Measurements from ENCODE around the gene P2RX4. TPM values are rescaled to one million over a fixed set of nuclear protein-coding genes. Genes with fewer than 3 reads are reported as not detected.

P2RX4 gene
- total and polyA plus RNA-seq, 2 of the 13 experiments (the other 11 are each of a cell fraction or from before 2014, with no cell fraction given) = 13.8 to 30.8 TPM

DNA sequence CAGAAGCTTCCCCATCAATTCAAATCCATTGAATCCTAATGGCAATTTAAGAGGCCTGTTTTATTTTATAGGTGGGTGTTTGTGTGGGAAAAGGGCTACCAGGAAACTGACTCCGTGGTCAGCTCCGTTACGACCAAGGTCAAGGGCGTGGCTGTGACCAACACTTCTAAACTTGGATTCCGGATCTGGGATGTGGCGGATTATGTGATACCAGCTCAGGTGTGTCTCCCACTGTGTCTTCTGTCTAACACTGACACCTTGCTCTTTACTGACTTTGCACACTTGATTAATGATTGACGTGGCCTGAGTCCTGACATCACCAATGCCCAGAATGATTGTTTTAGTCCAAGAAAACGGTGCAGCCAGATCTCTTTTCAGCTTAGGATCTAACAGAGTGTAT is 7.1 kb downstream of the P2RX4 start (continued):
- TF ChIP-seq, protein P1, sequence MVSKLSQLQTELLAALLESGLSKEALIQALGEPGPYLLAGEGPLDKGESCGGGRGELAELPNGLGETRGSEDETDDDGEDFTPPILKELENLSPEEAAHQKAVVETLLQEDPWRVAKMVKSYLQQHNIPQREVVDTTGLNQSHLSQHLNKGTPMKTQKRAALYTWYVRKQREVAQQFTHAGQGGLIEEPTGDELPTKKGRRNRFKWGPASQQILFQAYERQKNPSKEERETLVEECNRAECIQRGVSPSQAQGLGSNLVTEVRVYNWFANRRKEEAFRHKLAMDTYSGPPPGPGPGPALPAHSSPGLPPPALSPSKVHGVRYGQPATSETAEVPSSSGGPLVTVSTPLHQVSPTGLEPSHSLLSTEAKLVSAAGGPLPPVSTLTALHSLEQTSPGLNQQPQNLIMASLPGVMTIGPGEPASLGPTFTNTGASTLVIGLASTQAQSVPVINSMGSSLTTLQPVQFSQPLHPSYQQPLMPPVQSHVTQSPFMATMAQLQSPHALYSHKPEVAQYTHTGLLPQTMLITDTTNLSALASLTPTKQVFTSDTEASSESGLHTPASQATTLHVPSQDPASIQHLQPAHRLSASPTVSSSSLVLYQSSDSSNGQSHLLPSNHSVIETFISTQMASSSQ (IDR thresholded peaks at IDR 0.05; ENCODE audit: low read depth) = peak; percentile 84
- TF ChIP-seq, protein P1 (CRISPR knock-in tag; IDR thresholded peaks at IDR 0.05; ENCODE audit: borderline replicate concordance) = peak; percentile 81
- TF ChIP-seq, protein P2, sequence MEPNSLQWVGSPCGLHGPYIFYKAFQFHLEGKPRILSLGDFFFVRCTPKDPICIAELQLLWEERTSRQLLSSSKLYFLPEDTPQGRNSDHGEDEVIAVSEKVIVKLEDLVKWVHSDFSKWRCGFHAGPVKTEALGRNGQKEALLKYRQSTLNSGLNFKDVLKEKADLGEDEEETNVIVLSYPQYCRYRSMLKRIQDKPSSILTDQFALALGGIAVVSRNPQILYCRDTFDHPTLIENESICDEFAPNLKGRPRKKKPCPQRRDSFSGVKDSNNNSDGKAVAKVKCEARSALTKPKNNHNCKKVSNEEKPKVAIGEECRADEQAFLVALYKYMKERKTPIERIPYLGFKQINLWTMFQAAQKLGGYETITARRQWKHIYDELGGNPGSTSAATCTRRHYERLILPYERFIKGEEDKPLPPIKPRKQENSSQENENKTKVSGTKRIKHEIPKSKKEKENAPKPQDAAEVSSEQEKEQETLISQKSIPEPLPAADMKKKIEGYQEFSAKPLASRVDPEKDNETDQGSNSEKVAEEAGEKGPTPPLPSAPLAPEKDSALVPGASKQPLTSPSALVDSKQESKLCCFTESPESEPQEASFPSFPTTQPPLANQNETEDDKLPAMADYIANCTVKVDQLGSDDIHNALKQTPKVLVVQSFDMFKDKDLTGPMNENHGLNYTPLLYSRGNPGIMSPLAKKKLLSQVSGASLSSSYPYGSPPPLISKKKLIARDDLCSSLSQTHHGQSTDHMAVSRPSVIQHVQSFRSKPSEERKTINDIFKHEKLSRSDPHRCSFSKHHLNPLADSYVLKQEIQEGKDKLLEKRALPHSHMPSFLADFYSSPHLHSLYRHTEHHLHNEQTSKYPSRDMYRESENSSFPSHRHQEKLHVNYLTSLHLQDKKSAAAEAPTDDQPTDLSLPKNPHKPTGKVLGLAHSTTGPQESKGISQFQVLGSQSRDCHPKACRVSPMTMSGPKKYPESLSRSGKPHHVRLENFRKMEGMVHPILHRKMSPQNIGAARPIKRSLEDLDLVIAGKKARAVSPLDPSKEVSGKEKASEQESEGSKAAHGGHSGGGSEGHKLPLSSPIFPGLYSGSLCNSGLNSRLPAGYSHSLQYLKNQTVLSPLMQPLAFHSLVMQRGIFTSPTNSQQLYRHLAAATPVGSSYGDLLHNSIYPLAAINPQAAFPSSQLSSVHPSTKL (CRISPR knock-in tag; IDR thresholded peaks at IDR 0.05) = peak; percentile 47; the same call in 1 of the 2 replicates
- 0 out of 2 replicates have a peak, but pooled peaks have one; percentile 19 for TF ChIP-seq IRF2 (CRISPR knock-in tag; IDR thresholded peaks at IDR 0.05)
- TF ChIP-seq CCDC6 (CRISPR knock-in tag; IDR thresholded peaks at IDR 0.05) = no peak
- TF ChIP-seq JUN (CRISPR knock-in tag; IDR thresholded peaks at IDR 0.05) = 0 out of 2 replicates have a peak, but pooled peaks have one; percentile 29
- TF ChIP-seq, protein P3, sequence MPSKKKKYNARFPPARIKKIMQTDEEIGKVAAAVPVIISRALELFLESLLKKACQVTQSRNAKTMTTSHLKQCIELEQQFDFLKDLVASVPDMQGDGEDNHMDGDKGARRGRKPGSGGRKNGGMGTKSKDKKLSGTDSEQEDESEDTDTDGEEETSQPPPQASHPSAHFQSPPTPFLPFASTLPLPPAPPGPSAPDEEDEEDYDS (CRISPR knock-in tag; IDR thresholded peaks at IDR 0.05) = no peak
- 0 out of 2 replicates have a peak, but pooled peaks have one; percentile 21 for TF ChIP-seq MED1 (CRISPR knock-in tag; IDR thresholded peaks at IDR 0.05)
- TF ChIP-seq ZSCAN9 (CRISPR knock-in tag; IDR thresholded peaks at IDR 0.05; ENCODE audit: borderline replicate concordance) = 0 out of 2 replicates have a peak, but pooled peaks have one; percentile 41
- TF ChIP-seq CREB1 (IDR thresholded peaks at IDR 0.05) = no peak
- 0 out of 2 replicates have a peak, but pooled peaks have one; percentile 16 for TF ChIP-seq CREB1 (CRISPR knock-in tag; IDR thresholded peaks at IDR 0.05)
- peak; percentile 87 for TF ChIP-seq HNRNPUL1 (IDR thresholded peaks at IDR 0.05; ENCODE audit: low read depth, low read length)
- TF ChIP-seq, protein P4, sequence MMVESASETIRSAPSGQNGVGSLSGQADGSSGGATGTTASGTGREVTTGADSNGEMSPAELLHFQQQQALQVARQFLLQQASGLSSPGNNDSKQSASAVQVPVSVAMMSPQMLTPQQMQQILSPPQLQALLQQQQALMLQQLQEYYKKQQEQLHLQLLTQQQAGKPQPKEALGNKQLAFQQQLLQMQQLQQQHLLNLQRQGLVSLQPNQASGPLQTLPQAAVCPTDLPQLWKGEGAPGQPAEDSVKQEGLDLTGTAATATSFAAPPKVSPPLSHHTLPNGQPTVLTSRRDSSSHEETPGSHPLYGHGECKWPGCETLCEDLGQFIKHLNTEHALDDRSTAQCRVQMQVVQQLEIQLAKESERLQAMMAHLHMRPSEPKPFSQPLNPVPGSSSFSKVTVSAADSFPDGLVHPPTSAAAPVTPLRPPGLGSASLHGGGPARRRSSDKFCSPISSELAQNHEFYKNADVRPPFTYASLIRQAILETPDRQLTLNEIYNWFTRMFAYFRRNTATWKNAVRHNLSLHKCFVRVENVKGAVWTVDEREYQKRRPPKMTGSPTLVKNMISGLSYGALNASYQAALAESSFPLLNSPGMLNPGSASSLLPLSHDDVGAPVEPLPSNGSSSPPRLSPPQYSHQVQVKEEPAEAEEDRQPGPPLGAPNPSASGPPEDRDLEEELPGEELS (CRISPR knock-in tag; IDR thresholded peaks at IDR 0.05) = peak; percentile 44; the same call in 1 of the 2 replicates
- TF ChIP-seq, protein P5, sequence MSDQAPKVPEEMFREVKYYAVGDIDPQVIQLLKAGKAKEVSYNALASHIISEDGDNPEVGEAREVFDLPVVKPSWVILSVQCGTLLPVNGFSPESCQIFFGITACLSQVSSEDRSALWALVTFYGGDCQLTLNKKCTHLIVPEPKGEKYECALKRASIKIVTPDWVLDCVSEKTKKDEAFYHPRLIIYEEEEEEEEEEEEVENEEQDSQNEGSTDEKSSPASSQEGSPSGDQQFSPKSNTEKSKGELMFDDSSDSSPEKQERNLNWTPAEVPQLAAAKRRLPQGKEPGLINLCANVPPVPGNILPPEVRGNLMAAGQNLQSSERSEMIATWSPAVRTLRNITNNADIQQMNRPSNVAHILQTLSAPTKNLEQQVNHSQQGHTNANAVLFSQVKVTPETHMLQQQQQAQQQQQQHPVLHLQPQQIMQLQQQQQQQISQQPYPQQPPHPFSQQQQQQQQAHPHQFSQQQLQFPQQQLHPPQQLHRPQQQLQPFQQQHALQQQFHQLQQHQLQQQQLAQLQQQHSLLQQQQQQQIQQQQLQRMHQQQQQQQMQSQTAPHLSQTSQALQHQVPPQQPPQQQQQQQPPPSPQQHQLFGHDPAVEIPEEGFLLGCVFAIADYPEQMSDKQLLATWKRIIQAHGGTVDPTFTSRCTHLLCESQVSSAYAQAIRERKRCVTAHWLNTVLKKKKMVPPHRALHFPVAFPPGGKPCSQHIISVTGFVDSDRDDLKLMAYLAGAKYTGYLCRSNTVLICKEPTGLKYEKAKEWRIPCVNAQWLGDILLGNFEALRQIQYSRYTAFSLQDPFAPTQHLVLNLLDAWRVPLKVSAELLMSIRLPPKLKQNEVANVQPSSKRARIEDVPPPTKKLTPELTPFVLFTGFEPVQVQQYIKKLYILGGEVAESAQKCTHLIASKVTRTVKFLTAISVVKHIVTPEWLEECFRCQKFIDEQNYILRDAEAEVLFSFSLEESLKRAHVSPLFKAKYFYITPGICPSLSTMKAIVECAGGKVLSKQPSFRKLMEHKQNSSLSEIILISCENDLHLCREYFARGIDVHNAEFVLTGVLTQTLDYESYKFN (CRISPR knock-in tag; conservative IDR thresholded peaks at IDR 0.05) = 0 out of 2 replicates have a peak, but pooled peaks have one; percentile 20
